Activated T-helper 1 cell treated with anti-CD3 and anti-CD28 coated beads, Interleukin-2, amount 50 U/mL, for 16 hours (primary cell): ENCODE results near the gene OR10V1.
"Not testable (repeated sequence)": the region's sequence is repeated elsewhere in the genome, so short reads cannot be mapped to it uniquely, and the experiment has no call there.

Source experiments
- DNase-seq, 2 donors: peaks; one replicate each; pipeline ENCODE4 v3.0.0-alpha.2; 2020; ENCODE audit warnings: low read depth in 1 of 2, low spot score in 1 of 2

OR10V1 gene

GRCh38 chr11:59710136-59710847 is 3.4 kb downstream of the OR10V1 start:
- DNase-seq: no peak

GRCh38 chr11:59708537-59708936 is 5.1 kb downstream of the OR10V1 start:
- no peak for DNase-seq

- no peak for DNase-seq
Observed at GRCh38 chr11:59707371-59707770, 6.3 kb downstream of the OR10V1 start.

GRCh38 chr11:59706518-59707285 is 6.9 kb downstream of the OR10V1 start:
- DNase-seq: no peak

- no peak for DNase-seq
Observed at GRCh38 chr11:59705294-59705693, 8.4 kb downstream of the OR10V1 start.

GRCh38 chr11:59703515-59703914 is 10.1 kb downstream of the OR10V1 start:
- DNase-seq: not testable (repeated sequence)

GRCh38 chr11:59700157-59700556 is 13.5 kb downstream of the OR10V1 start:
- DNase-seq: not testable (repeated sequence)

- DNase-seq: no peak
Observed at GRCh38 chr11:59698506-59698905, 15.1 kb downstream of the OR10V1 start.

GRCh38 chr11:59692915-59693314 is 20.7 kb downstream of the OR10V1 start:
- DNase-seq: no peak

- no peak for DNase-seq
Observed at GRCh38 chr11:59691156-59691555, 22.5 kb downstream of the OR10V1 start.

- no peak for DNase-seq
Observed at GRCh38 chr11:59689015-59689414, 24.6 kb downstream of the OR10V1 start.

GRCh38 chr11:59681260-59681725 is 32.4 kb downstream of the OR10V1 start:
- not testable (repeated sequence) for DNase-seq

- peak; percentile 7 to 25 for DNase-seq
Observed at GRCh38 chr11:59680287-59681154, 33.1 kb downstream of the OR10V1 start.

GRCh38 chr11:59679347-59679746 is 34.3 kb downstream of the OR10V1 start:
- no peak for DNase-seq

GRCh38 chr11:59678813-59679165 is 34.9 kb downstream of the OR10V1 start:
- no peak for DNase-seq

- no peak for DNase-seq
Observed at GRCh38 chr11:59678118-59678812, 35.4 kb downstream of the OR10V1 start.

- DNase-seq: no peak
Observed at GRCh38 chr11:59676205-59676604, 37.4 kb downstream of the OR10V1 start.

GRCh38 chr11:59674291-59674690 is 39.4 kb downstream of the OR10V1 start:
- no peak for DNase-seq

GRCh38 chr11:59673291-59673690 is 40.4 kb downstream of the OR10V1 start:
- no peak for DNase-seq

GRCh38 chr11:59671471-59671870 is 42.2 kb downstream of the OR10V1 start:
- DNase-seq: no peak

GRCh38 chr11:59669611-59670009 is 44.0 kb downstream of the OR10V1 start:
- no peak for DNase-seq
